ENCODE measurements around the gene PRR14.

GRCh38 chr16:30651124-30652004 lies 604 bp downstream of the PRR14 start:
- TF ChIP-seq POLR2A (IDR thresholded peaks at IDR 0.05) = peak in 1 of 2 donors; percentile 6
- peak in 3 of 4 donors; percentile 21 to 63 (median 57) for TF ChIP-seq POLR2AphosphoS5 (IDR thresholded peaks at IDR 0.05)
- TF ChIP-seq CTCF (IDR thresholded peaks at IDR 0.05) = peak; percentile 7 to 69 (median 40)

Measured in sigmoid colon (tissue), 4 donors.